K562 (cell line): Measurements from ENCODE around the gene GPRASP3. TPM values are rescaled to one million over a fixed set of nuclear protein-coding genes. Genes with fewer than 3 reads are reported as not detected.

Source experiments
- ARHGAP35 ChIP-seq: fragments of 450-650 bp; IDR thresholded peaks from 2 replicates; pipeline ENCODE4 v1.6.1; 2018; ENCODE audit not compliant: partially characterized antibody
- ARID3A ChIP-seq: IDR thresholded peaks from 2 replicates; pipeline ENCODE4 v1.6.1; 2012; ENCODE audit warnings: low read depth, low read length, improper control_type of control experiment, borderline replicate concordance
- BRCA1 ChIP-seq, 2 experiments: fragments of 450-650 bp in 1 of 2; sonication (generic) in 1 of 2; formaldehyde crosslinking in 1 of 2; IDR thresholded peaks; 2 replicates each; pipeline versions ENCODE4 v1.5.0 to v1.6.1; 2017 to 2020; ENCODE audit warnings: mild to moderate bottlenecking in 1 of 2, missing genetic modification reagents in 1 of 2
- BRF2 ChIP-seq: IDR thresholded peaks from 3 replicates; pipeline ENCODE4 v1.6.1; 2011; ENCODE audit warnings: borderline replicate concordance, mild to moderate bottlenecking; ENCODE audit not compliant: insufficient read length, insufficient read depth
- CREB1 ChIP-seq, 2 experiments: sonication (generic) in 1 of 2; formaldehyde crosslinking in 1 of 2; IDR thresholded peaks; 2 replicates each; pipeline versions ENCODE4 v1.6.1 to v1.8.0; 2012 to 2022; ENCODE audit warnings: inconsistent platforms in 1 of 2, mild to moderate bottlenecking in 1 of 2, missing genetic modification reagents in 1 of 2, moderate library complexity in 1 of 2
- CTCF ChIP-seq, 3 experiments: IDR thresholded peaks in 2 of 3; conservative IDR thresholded peaks in 1 of 3; 2 replicates each; pipeline ENCODE4 v1.5.1; 2011 to 2012; ENCODE audit warnings: low read length in 3 of 3, mild to moderate bottlenecking in 3 of 3, control low read depth in 2 of 3, improper control_type of control experiment in 1 of 3, inconsistent platforms in 1 of 3, low read depth in 1 of 3, mixed read lengths in 1 of 3, moderate library complexity in 1 of 3; ENCODE audit not compliant: insufficient read depth in 2 of 3
- ETS1 ChIP-seq: conservative IDR thresholded peaks from 2 replicates; pipeline ENCODE4 v1.6.1; 2011; ENCODE audit warnings: low read depth, mild to moderate bottlenecking, low read length; ENCODE audit not compliant: control insufficient read depth
- EWSR1 ChIP-seq: fragments of 450-650 bp; IDR thresholded peaks from 2 replicates; pipeline ENCODE4 v1.6.1; 2018; ENCODE audit warnings: borderline replicate concordance, mild to moderate bottlenecking, low read depth, moderate library complexity; ENCODE audit not compliant: partially characterized antibody
- FOXA1 ChIP-seq: fragments of 450-650 bp; IDR thresholded peaks from 2 replicates; pipeline ENCODE4 v1.6.1; 2016; ENCODE audit warnings: mild to moderate bottlenecking, borderline replicate concordance
- HMG20A ChIP-seq: fragments of 450-650 bp; formaldehyde crosslinking; conservative IDR thresholded peaks from 2 replicates; pipeline ENCODE4 v1.4.0; 2020; ENCODE audit warnings: mild to moderate bottlenecking, mixed read lengths
- NR0B1 ChIP-seq: fragments of 450-650 bp; IDR thresholded peaks from one replicate; pipeline ENCODE4 v1.6.1; 2018; ENCODE audit warnings: mild to moderate bottlenecking, moderate library complexity; ENCODE audit not compliant: partially characterized antibody
- RBM15 ChIP-seq: fragments of 200-400 bp; formaldehyde crosslinking; IDR thresholded peaks from 2 replicates; pipeline ENCODE4 v1.6.1; 2018; ENCODE audit warnings: mild to moderate bottlenecking, low read length, moderate library complexity; ENCODE audit not compliant: insufficient read depth
- RCOR1 ChIP-seq, 2 experiments: IDR thresholded peaks; 2 replicates each; pipeline ENCODE4 v1.6.1; 2012; ENCODE audit warnings: low read depth in 2 of 2, low read length in 2 of 2, borderline replicate concordance in 1 of 2, improper control_type of control experiment in 1 of 2
- SRSF1 ChIP-seq: fragments of 200-400 bp; formaldehyde crosslinking; IDR thresholded peaks from 2 replicates; pipeline ENCODE4 v1.6.1; 2017; ENCODE audit warnings: mild to moderate bottlenecking, low read depth, low read length, moderate library complexity
- TAF1 ChIP-seq: IDR thresholded peaks from 2 replicates; pipeline ENCODE4 v1.6.1; 2011; ENCODE audit warnings: mild to moderate bottlenecking, low read length, moderate library complexity; ENCODE audit not compliant: insufficient read depth, control insufficient read depth, severe bottlenecking; ENCODE audit errors: extremely low read depth
- ZBTB8A ChIP-seq: fragments of 450-650 bp; IDR thresholded peaks from 2 replicates; pipeline ENCODE4 v1.6.1; 2018; ENCODE audit warnings: mild to moderate bottlenecking, moderate library complexity; ENCODE audit not compliant: partially characterized antibody
- ZFX ChIP-seq: sonication (generic); formaldehyde crosslinking; IDR thresholded peaks from 2 replicates; pipeline ENCODE4 v1.8.0; 2022; ENCODE audit warnings: mild to moderate bottlenecking, missing genetic modification reagents, moderate library complexity
- ZNF561 ChIP-seq: fragments of 450-650 bp; formaldehyde crosslinking; conservative IDR thresholded peaks from 2 replicates; pipeline ENCODE4 v1.4.0; 2020; ENCODE audit warnings: mild to moderate bottlenecking, moderate library complexity
- polyA plus RNA-seq, 8 experiments: library from polyadenylated mRNA; depleted of rRNA in 4 of 8; stranded (reverse) in 5 of 8; unstranded in 3 of 8; fragments of >200 nt; fragmentation: Nextera tagmentation in 2 of 8; fragmentation: Illumina TruSeq in 1 of 8; extraction: Ambion mirVana in 2 of 8; extraction: Trizol in 1 of 8; gene quantifications; 2 replicates each; pipeline versions ENCODE4 v1.2.1 to v1.2.3, GENCODE V29; 2011 to 2014; ENCODE audit warnings: inconsistent platforms in 1 of 8, missing spikeins in 1 of 8
- total RNA-seq, 7 experiments: library from RNA; depleted of rRNA in 6 of 7; stranded (reverse); fragments of >200 nt in 6 of 7; fragmentation: Illumina TruSeq in 2 of 7; extraction: Trizol in 2 of 7; gene quantifications; 2 replicates each; pipeline versions ENCODE4 v1.2.1 to v1.2.3, GENCODE V29; 2011 to 2021; ENCODE audit warnings: low replicate concordance in 1 of 7

GPRASP3 gene
- total and polyA plus RNA-seq, 9 of the 15 experiments (the other 6 are each of a cell fraction or from before 2014, with no cell fraction given), result 0.50 to 1.9 (median 1.1) TPM

GRCh38 chrX:102712981-102713625 is 7.4 kb upstream of the GPRASP3 start (continued):
- TF ChIP-seq BRF2, result no peak
- TF ChIP-seq CTCF (IDR thresholded peaks at IDR 0.05 in 2 of 3, conservative IDR thresholded peaks at IDR 0.05 in 1 of 3; ENCODE audit: insufficient read depth in 2 of 3, low read depth in 1 of 3, low read length in 3 of 3), result peak; percentile 50 to 70 (median 58); a peak in 5 of 6 replicates
- TF ChIP-seq FOXA1, result no peak
- TF ChIP-seq NR0B1, result no peak
- TF ChIP-seq BRCA1 (IDR thresholded peaks at IDR 0.05), result no peak
- no peak for TF ChIP-seq BRCA1 (CRISPR knock-in tag; IDR thresholded peaks at IDR 0.05)
- TF ChIP-seq CREB1 (IDR thresholded peaks at IDR 0.05), result no peak
- TF ChIP-seq CREB1 (CRISPR knock-in tag; IDR thresholded peaks at IDR 0.05), result peak; percentile 38; the same call in 1 of the 2 replicates
- TF ChIP-seq ZBTB8A, result no peak
- TF ChIP-seq ETS1, result no peak
- TF ChIP-seq ZFX (CRISPR knock-in tag), result peak; percentile 68
- TF ChIP-seq ARID3A, result no peak
- peak in 1 of 2 experiments; percentile 32; a peak in 1 of 4 replicates for TF ChIP-seq RCOR1 (IDR thresholded peaks at IDR 0.05; ENCODE audit: borderline replicate concordance in 1 of 2, low read depth in 2 of 2, low read length in 2 of 2)
- TF ChIP-seq RBM15, result no peak
- TF ChIP-seq ZNF561 (CRISPR knock-in tag), result no peak
- TF ChIP-seq SRSF1, result no peak
- TF ChIP-seq ARHGAP35, result no peak
- TF ChIP-seq EWSR1, result no peak
- no peak for TF ChIP-seq HMG20A (CRISPR knock-in tag)
- TF ChIP-seq TAF1, result peak; percentile 16
